Endodermal cell (in vitro differentiated cells): ENCODE measurements around the gene MOV10L1. TPM values are rescaled to one million over a fixed set of nuclear protein-coding genes. Genes with fewer than 3 reads are reported as not detected.

Experiments used
- DNase-seq: peaks from one replicate; pipeline ENCODE4 v3.0.0-alpha.2; 2017
- H3K27ac ChIP-seq: 2 replicates; pipeline ENCODE4 v1.5.1; 2013; ENCODE audit warnings: mild to moderate bottlenecking, low read depth, low read length, moderate library complexity
- H3K27me3 ChIP-seq: 2 replicates; pipeline ENCODE4 v1.6.1; 2013; ENCODE audit warnings: mild to moderate bottlenecking, low read length, moderate library complexity; ENCODE audit not compliant: insufficient read depth, control insufficient read depth, poor library complexity, severe bottlenecking
- H3K36me3 ChIP-seq: 2 replicates; pipeline ENCODE4 v1.7.0; 2013; ENCODE audit warnings: mild to moderate bottlenecking, low read length, moderate library complexity; ENCODE audit not compliant: control insufficient read depth, insufficient read depth
- H3K4me1 ChIP-seq: one replicate; pipeline ENCODE4 v1.7.0; 2013; ENCODE audit warnings: low read length; ENCODE audit not compliant: control insufficient read depth, insufficient read depth
- H3K4me3 ChIP-seq: 2 replicates; pipeline ENCODE4 v1.5.1; 2013; ENCODE audit warnings: mild to moderate bottlenecking, low read length, moderate library complexity
- H3K9ac ChIP-seq: 2 replicates; pipeline ENCODE4 v1.6.1; 2013; ENCODE audit warnings: mild to moderate bottlenecking, low read length, moderate library complexity; ENCODE audit not compliant: poor library complexity, severe bottlenecking; ENCODE audit errors: extremely low read depth
- H3K9me3 ChIP-seq: 2 replicates; pipeline ENCODE4 v1.6.1; 2013; ENCODE audit warnings: mild to moderate bottlenecking, low read length, moderate library complexity; ENCODE audit not compliant: control insufficient read depth
- H3K27ac Mint-ChIP-seq: 2 replicates; pipeline ENCODE4 v1.8.0; 2020; ENCODE audit warnings: mixed read lengths
- H3K27me3 Mint-ChIP-seq: 2 replicates; pipeline ENCODE4 v1.8.0; 2021; ENCODE audit warnings: mild to moderate bottlenecking, mixed read lengths; ENCODE audit not compliant: insufficient read depth
- H3K36me3 Mint-ChIP-seq: 2 replicates; pipeline ENCODE4 v1.8.0; 2020; ENCODE audit warnings: low read depth, mixed read lengths
- H3K4me1 Mint-ChIP-seq: 2 replicates; pipeline ENCODE4 v1.8.0; 2020; ENCODE audit warnings: mixed read lengths
- H3K4me3 Mint-ChIP-seq: 2 replicates; pipeline ENCODE4 v1.8.0; 2020; ENCODE audit warnings: mild to moderate bottlenecking, moderate library complexity, mixed read lengths
- H3K9me3 Mint-ChIP-seq: 2 replicates; pipeline ENCODE4 v1.8.0; 2020; ENCODE audit warnings: mild to moderate bottlenecking, mixed read lengths
- CTCF ChIP-seq: fragments of 200-600 bp; sonication (generic); conservative IDR thresholded peaks from 2 replicates; pipeline ENCODE4 v1.5.0; 2021; ENCODE audit warnings: antibody characterized with exemption, mild to moderate bottlenecking
- WGBS, 2 experiments: methylation state at CpG; one replicate each; pipeline versions ENCODE4 v1.1.5 to v1.1.7; 2013; ENCODE audit warnings: missing lambda C conversion rate in 2 of 2, mixed read lengths in 1 of 2; ENCODE audit not compliant: insufficient coverage in 1 of 2, insufficient read length in 1 of 2; 5-methylcytosine and 5-hydroxymethylcytosine counted together
- total RNA-seq, 2 donors: library from RNA; stranded (reverse); fragmentation: NEBNext Ultra II Directional in 1 of 2; extraction: Animal tissue kit (Norgen Biotek cat#: 25700) in 1 of 2; gene quantifications; 2 replicates in 1 of 2; 3 replicates in 1 of 2; pipeline ENCODE4 v1.2.1, GENCODE V29; 2021

The MOV10L1 gene
- total RNA-seq, 2 donors from 2014 or later = 0.31 TPM; not detected in 1

GRCh38 chr22:50058061-50058905 is 31.5 kb upstream of the MOV10L1 start, which contains the start of gene TTLL8:
TSS of gene TTLL8 (minus strand) at chr22:50058298.
- Mint-ChIP-seq H3K27ac (no peak within 1 kb of the TSS), H3K9me3 (peaks cover 5% of the 10 kb centered on the region), H3K27me3 (peaks cover 12% of the 10 kb centered on the region), H3K4me3 (peak within 1 kb of the TSS; percentile 56), H3K4me1 (peaks cover 12% of the 10 kb centered on the region), H3K36me3 (no peaks in the 10 kb centered on the region)
- no peaks in the 10 kb centered on the region for H3K36me3 ChIP-seq
- 18 to 48% methylated on average over 12 to 102 of the region's 102 CpGs for WGBS, 2 experiments
- H3K4me3 ChIP-seq = peak within 1 kb of the TSS; percentile 58
- H3K27me3 ChIP-seq = peaks cover 20% of the 10 kb centered on the region
- no peak within 1 kb of the TSS for H3K27ac ChIP-seq
- H3K4me1 ChIP-seq = peaks cover 4% of the 10 kb centered on the region
- no peaks in the 10 kb centered on the region for H3K9me3 ChIP-seq
- no peak for TF ChIP-seq CTCF
- H3K9ac ChIP-seq = no peak within 1 kb of the TSS
- DNase-seq = peak; percentile 63

DNA sequence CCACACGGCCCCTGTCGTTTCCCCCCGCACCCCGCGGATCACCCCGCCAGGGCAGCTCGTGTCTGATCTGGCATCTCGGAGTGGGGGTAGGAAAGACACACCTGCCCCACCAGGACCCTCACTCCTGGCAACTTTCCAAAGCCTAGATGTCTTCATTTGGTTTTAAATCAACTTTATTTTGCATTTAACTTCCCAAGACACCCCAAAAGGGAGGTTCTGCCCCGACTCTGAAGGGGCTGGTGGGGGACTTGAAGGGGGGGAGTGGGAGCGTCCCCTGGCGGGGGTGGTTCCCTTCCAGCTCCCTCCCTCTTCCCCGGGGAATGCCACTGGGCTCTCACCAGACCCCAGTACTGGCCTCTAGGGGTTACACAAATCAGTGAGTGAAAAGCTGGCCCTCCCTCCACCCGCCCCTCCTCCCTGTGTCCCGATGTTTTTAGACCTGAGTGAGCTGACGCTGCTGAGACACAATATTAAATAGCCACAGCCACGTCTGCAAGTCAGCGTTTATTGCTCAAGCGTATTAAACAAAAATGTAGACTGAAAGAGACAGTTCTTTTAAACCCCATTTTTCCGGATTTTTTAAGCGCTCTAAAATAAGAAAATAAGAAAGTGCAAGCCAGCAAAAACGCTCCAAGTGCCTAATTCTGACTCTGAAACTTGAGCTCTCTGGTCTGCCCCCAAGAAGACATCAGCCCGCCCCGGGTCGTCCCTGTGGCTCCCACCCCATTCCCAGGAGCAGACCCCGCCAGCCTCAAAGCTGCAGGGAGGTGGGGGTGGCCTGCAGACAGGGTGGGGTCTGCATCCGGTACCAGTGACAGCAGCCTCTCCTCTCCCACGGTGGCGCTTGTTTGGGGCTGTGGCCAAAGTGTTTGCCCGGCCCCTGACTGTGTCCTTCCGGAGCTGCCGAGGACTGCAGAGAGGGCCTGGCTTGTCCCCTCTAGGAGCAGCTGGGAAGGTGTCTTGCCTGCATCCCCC is 30.6 kb upstream of the MOV10L1 start:
- Mint-ChIP-seq H3K9me3 (no peaks in the 10 kb centered on the region), H3K4me1 (peaks cover 12% of the 10 kb centered on the region), H3K27me3 (peaks cover 10% of the 10 kb centered on the region), H3K27ac (no peak overlapping the region), H3K4me3 (peak overlapping the region; percentile 56), H3K36me3 (no peaks in the 10 kb centered on the region)
- Histone ChIP-seq H3K9me3 (no peaks in the 10 kb centered on the region), H3K4me1 (peaks cover 4% of the 10 kb centered on the region), H3K36me3 (no peaks in the 10 kb centered on the region), H3K4me3 (peak overlapping the region; percentile 58), H3K27me3 (peaks cover 20% of the 10 kb centered on the region), H3K27ac (no peak overlapping the region), H3K9ac (no peak overlapping the region)
- DNase-seq = peak; percentile 83
- peak; percentile 71 for TF ChIP-seq CTCF
- 9 to 22% methylated on average over 18 to 29 of the region's 31 CpGs for WGBS, 2 experiments

DNA sequence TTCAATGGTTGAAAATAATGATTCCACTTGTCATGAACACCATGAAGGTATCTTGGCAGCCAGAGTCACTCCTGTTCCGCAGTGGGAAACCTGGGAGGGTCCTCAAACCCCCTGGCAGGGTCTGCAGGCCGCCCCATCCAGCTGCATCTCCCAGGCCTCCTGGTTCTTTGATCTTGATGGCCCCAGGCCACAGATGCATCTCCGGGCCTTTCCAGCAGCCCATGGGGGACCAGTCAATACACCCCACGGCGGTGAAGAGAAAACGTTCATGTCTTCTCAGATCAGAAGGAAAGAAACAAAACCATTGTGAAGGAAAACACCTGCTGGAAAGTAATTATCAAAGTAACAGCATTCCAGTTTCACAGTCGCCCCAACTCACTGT is 29.9 kb upstream of the MOV10L1 start:
- no peak overlapping the region for H3K27ac Mint-ChIP-seq

More for the DNA sequence above, 29.9 kb upstream of the MOV10L1 start:
- Mint-ChIP-seq H3K27me3 (peaks cover 10% of the 10 kb centered on the region), H3K4me3 (peak overlapping the region; percentile 56), H3K9me3 (no peaks in the 10 kb centered on the region), H3K36me3 (no peaks in the 10 kb centered on the region), H3K4me1 (peaks cover 12% of the 10 kb centered on the region)
- H3K27me3 ChIP-seq = peaks cover 20% of the 10 kb centered on the region
- H3K4me3 ChIP-seq = no peak overlapping the region
- H3K27ac ChIP-seq = no peak overlapping the region
- DNase-seq = no peak
- no peak overlapping the region for H3K9ac ChIP-seq
- no peak for TF ChIP-seq CTCF
- peaks cover 4% of the 10 kb centered on the region for H3K4me1 ChIP-seq
- whole genome bisulfite sequencing, 2 experiments = 86 to 89% methylated on average over 5 to 7 of the region's 7 CpGs
- no peaks in the 10 kb centered on the region for H3K9me3 ChIP-seq
- no peaks in the 10 kb centered on the region for H3K36me3 ChIP-seq
